Daoy (cell line): ENCODE data around the gene PIERCE2. TPM values are rescaled to one million over a fixed set of nuclear protein-coding genes. Genes with fewer than 3 reads are reported as not detected.
A peak's percentile ranks its signal among the peaks of the same experiment; 100 is the strongest.
"Not testable (repeated sequence)": the region's sequence is repeated elsewhere in the genome, so short reads cannot be mapped to it uniquely, and the experiment has no call there.

Experiments used
- DNase-seq: peaks from one replicate; pipeline ENCODE4 v3.0.0-alpha.2; 2015; ENCODE audit warnings: low read depth
- total RNA-seq: library from RNA; depleted of rRNA; stranded (reverse); fragments of >200 nt; shearing (Covaris generic); gene quantifications from 2 replicates; pipeline ENCODE4 v1.2.3, GENCODE V29; 2014; rRNA removed

Gene PIERCE2
- total RNA-seq, 1 experiment from 2014 or later: 0.11 TPM

DNA sequence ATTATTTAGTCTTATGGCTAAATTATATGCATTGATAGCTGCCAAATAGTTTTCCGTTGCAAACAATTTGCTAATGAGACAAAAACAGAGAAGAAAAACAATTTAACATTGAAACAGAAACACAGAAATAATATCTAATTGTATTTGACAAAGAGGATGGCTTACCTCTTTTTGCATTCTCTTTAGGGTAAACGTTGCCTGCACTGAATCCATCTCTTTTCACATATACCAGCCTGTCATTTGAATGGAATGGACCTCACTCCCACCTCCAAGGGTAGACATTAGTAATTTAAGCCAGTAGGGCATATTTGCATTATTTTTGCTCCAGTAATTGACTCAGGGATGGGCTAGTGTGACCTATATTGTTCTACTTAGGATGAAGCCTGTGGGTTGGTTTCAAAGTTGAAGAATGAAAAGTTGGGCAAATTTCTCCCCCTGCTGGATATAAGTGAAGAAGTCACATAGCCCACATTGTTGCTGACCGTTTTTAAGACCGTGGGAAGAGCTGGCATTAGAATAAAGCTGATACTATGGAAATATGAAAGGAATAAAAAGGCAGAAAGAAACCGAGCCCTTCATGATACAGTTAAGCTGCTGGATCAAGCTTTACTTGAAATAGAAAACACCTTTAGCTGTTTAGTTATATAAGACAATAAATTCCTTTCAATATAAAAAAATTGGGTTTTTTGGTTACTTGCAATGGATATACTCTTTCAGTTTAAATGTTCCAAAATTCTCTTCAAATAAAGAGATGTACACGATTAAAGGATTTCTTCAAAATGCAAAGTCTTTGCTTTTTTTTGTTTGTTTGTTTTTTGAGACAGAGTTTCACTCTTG lies 26.9 kb downstream of the PIERCE2 start:
- peak; percentile 21 for DNase-seq

- DNase-seq: not testable (repeated sequence)
Measured at GRCh38 chr15:55443141-55443540, 34.8 kb downstream of the PIERCE2 start.

GRCh38 chr15:55445936-55446335 lies 37.6 kb downstream of the PIERCE2 start:
- not testable (repeated sequence) for DNase-seq

DNA sequence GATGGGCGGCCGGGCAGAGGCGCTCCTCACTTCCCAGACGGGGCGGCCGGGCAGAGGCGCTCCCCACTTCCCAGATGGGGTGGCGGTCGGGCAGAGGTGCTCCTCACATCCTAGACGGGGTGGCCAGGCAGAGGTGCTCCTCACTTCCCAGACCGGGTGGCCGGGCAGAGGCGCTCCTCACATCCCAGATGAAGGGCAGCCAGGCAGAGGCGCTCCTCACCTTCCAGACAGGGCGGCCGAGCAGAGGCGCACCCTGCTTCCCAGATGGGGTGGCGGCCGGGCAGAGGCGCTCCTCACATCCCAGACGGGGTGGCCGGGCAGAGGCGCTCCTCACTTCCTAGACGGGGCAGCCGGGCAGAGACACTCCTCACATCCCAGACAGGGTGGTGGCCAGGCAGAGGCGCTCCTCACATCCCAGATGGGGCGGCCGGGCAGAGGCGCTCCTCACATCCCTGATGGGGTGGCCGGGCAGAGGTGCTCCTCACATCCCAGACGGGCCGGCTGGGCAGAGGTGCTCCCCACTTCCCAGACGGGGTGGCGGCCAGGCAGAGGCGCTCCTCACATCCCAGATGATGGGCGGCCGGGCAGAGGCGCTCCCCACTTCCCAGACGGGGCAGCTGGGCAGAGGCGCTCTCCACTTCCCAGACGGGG lies 38.2 kb downstream of the PIERCE2 start:
- DNase-seq: not testable (repeated sequence)

DNA sequence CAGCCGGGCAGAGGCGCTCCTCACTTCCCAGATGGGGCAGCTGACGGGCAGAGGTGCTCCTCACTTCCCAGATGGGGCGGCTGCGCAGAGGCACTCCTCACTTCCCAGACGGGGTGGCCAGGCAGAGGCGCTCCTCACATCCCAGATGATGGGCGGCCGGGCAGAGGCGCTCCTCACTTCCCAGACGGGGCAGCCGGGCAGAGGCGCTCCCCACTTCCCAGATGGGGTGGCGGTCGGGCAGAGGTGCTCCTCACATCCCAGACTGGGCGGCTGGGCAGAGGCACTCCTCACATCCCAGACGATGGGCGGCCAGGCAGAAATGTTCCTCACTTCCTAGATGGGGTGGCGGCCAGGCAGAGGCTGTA lies 38.7 kb downstream of the PIERCE2 start:
- not testable (repeated sequence) for DNase-seq

DNA sequence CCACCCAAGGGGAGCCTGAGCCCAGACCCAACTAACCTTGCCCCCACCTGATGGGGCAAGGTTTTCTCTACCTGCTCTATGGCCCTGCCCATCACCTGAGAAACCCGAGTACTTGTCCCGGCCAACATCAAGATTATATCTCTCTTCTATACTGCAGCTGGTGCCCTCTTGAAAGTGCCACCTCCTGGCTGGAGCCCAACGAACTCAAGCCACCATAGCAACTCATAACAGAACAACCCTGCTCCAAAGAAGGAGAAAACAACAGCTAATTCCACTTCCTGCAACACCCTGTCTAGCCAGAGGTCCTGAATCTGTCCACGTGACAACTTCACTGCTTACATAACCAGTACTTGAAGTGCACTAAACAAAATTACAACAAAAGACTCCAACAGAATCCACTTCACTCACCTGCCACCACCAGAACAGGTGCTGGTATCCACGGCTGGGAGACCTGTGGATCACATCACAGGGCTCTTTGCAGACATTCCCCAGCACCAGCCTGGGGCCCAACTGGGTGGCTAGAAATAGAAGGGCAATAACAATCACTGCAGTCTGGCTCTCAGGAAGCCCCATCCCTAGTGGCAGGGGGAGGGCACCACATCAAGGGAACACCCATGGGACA lies 49.2 kb downstream of the PIERCE2 start:
- no peak for DNase-seq

GRCh38 chr15:55461447-55461846 lies 53.2 kb downstream of the PIERCE2 start:
- no peak for DNase-seq

DNA sequence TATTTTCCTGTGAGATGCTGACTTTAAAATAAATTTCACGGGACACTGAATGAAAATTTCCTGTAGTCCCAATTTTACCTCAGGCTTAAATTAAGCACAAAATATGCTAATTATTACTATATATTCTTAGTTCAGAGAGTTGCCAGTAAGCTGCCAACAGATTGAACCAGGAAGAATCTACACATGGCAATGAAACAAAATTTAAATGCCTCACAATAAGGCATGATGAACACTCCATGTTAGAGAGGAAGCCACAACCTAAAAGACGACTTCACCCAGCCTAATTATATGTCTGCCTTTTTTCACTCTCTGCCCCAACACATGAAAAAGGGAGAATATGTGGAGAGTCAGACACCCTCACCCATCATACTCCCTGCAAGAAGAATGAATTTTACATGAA lies 60.0 kb downstream of the PIERCE2 start:
- no peak for DNase-seq

Other genes starting within 250 kb of the PIERCE2 start
- gene RSL24D1, start 211.6 kb upstream of the PIERCE2 start, total RNA-seq: 146 and 195 TPM in 2 replicates
- 6.5 and 9.7 TPM in 2 replicates for gene RAB27A, start 118.7 kb upstream of the PIERCE2 start, total RNA-seq
- 15.3 and 25.9 TPM in 2 replicates for gene PIGBOS1, start 89.4 kb upstream of the PIERCE2 start, total RNA-seq
- 14.2 and 15.0 TPM in 2 replicates for gene PIGB, start 89.3 kb upstream of the PIERCE2 start, total RNA-seq
- 28.3 and 28.9 TPM in 2 replicates for gene CCPG1, start 136 bp upstream of the PIERCE2 start, total RNA-seq
- gene DNAAF4, start 99.7 kb downstream of the PIERCE2 start, total RNA-seq: 5.5 and 19.0 TPM in 2 replicates
- gene PYGO1, start 179.8 kb downstream of the PIERCE2 start, total RNA-seq: 3.8 and 9.8 TPM in 2 replicates